GM12878 (cell line): Measurements from ENCODE around the gene AGAP3.

Source experiments
- BHLHE40 ChIP-seq, 2 experiments: fragments of 450-650 bp in 1 of 2; IDR thresholded peaks; 2 replicates each; pipeline ENCODE4 v1.6.1; 2011 to 2017; ENCODE audit warnings: low read depth in 2 of 2, borderline replicate concordance in 1 of 2, improper control_type of control experiment in 1 of 2, low read length in 1 of 2, mild to moderate bottlenecking in 1 of 2
- MXI1 ChIP-seq: fragments of 150-350 bp; IDR thresholded peaks from 2 replicates; pipeline ENCODE4 v1.6.1; 2011; ENCODE audit warnings: low read depth, mild to moderate bottlenecking, inconsistent platforms, low read length, improper control_type of control experiment
- MYC ChIP-seq: IDR thresholded peaks from 2 replicates; pipeline ENCODE4 v1.6.1; 2011; ENCODE audit warnings: mild to moderate bottlenecking, low read length, moderate library complexity, inconsistent platforms; ENCODE audit not compliant: insufficient read depth, insufficient replicate concordance, insufficient read length, severe bottlenecking
- RAD21 ChIP-seq: IDR thresholded peaks from 2 replicates; pipeline ENCODE4 v1.6.1; 2011; ENCODE audit warnings: mild to moderate bottlenecking, low read depth, low read length, moderate library complexity; ENCODE audit not compliant: insufficient read depth
- SIN3A ChIP-seq: IDR thresholded peaks from 2 replicates; pipeline ENCODE4 v1.6.1; 2012; ENCODE audit warnings: low read depth, low read length, improper control_type of control experiment
- ZNF207 ChIP-seq: fragments of 450-650 bp; IDR thresholded peaks from 2 replicates; pipeline ENCODE4 v1.6.1; 2014; ENCODE audit warnings: antibody characterized with exemption, mild to moderate bottlenecking, borderline replicate concordance
- TF ChIP-seq, protein P1 (sequence below), 3 experiments: IDR thresholded peaks in 2 of 3; conservative IDR thresholded peaks in 1 of 3; 2 replicates each; pipeline ENCODE4 v1.5.1; 2011; ENCODE audit warnings: low read depth in 3 of 3, low read length in 3 of 3, mild to moderate bottlenecking in 3 of 3, control low read depth in 2 of 3, moderate library complexity in 2 of 3, inconsistent platforms in 1 of 3, mixed read lengths in 1 of 3; ENCODE audit not compliant: control insufficient read depth in 2 of 3, insufficient read depth in 1 of 3; ENCODE audit errors: extremely low read depth in 1 of 3
- TF ChIP-seq, protein P2 (sequence below): IDR thresholded peaks from 2 replicates; pipeline ENCODE4 v1.6.1; 2012; ENCODE audit warnings: mild to moderate bottlenecking, low read depth, low read length
- TF ChIP-seq, protein P3 (sequence below): fragments of 450-650 bp; formaldehyde crosslinking; IDR thresholded peaks from 2 replicates; pipeline ENCODE4 v1.4.0; 2022; ENCODE audit warnings: mild to moderate bottlenecking, moderate library complexity
- TF ChIP-seq, protein P4 (sequence below): IDR thresholded peaks from 2 replicates; pipeline ENCODE4 v1.6.1; 2012; ENCODE audit warnings: low read length, inconsistent platforms

DNA sequence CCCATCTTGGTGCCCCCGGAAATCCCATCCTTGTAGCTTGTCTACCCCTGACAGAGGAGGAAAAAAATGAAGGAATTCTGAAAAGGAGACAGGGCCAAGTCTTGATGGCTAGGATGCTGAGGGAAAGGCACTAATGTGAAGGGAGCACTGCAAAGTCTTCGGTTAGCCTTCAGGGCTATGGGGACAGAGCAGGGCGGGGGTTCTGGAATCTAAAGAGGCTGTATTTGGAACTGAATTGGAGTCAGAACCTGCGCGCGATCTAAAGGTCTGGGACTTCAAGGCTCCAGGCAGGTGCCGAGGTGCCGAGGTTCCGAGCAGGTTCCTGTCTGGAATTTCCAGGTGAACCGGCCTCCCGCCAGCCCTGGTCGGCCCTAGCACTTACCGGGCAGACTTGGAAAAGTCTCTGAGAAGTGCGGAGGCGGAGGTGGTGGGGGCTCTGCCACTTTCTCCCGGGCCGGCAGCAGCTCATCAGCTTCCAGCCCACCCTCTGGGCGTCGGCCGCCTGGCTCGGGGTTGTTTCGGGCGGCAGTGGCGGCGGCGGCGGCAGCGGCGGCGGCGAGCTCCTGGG is 80.4 kb downstream of the AGAP3 start:
- TF ChIP-seq, protein P1, sequence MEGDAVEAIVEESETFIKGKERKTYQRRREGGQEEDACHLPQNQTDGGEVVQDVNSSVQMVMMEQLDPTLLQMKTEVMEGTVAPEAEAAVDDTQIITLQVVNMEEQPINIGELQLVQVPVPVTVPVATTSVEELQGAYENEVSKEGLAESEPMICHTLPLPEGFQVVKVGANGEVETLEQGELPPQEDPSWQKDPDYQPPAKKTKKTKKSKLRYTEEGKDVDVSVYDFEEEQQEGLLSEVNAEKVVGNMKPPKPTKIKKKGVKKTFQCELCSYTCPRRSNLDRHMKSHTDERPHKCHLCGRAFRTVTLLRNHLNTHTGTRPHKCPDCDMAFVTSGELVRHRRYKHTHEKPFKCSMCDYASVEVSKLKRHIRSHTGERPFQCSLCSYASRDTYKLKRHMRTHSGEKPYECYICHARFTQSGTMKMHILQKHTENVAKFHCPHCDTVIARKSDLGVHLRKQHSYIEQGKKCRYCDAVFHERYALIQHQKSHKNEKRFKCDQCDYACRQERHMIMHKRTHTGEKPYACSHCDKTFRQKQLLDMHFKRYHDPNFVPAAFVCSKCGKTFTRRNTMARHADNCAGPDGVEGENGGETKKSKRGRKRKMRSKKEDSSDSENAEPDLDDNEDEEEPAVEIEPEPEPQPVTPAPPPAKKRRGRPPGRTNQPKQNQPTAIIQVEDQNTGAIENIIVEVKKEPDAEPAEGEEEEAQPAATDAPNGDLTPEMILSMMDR (IDR thresholded peaks at IDR 0.05 in 2 of 3, conservative IDR thresholded peaks at IDR 0.05 in 1 of 3; ENCODE audit: control insufficient read depth in 2 of 3, extremely low read depth in 1 of 3, insufficient read depth in 1 of 3, low read depth in 3 of 3, low read length in 3 of 3) = no peak
- TF ChIP-seq MYC (no peak), MXI1 (no peak), RAD21 (no peak), BHLHE40 (IDR thresholded peaks at IDR 0.05; ENCODE audit: borderline replicate concordance in 1 of 2, low read depth in 2 of 2, low read length in 1 of 2) (no peak), SIN3A (no peak), ZNF207 (no peak)
- TF ChIP-seq, protein P2, sequence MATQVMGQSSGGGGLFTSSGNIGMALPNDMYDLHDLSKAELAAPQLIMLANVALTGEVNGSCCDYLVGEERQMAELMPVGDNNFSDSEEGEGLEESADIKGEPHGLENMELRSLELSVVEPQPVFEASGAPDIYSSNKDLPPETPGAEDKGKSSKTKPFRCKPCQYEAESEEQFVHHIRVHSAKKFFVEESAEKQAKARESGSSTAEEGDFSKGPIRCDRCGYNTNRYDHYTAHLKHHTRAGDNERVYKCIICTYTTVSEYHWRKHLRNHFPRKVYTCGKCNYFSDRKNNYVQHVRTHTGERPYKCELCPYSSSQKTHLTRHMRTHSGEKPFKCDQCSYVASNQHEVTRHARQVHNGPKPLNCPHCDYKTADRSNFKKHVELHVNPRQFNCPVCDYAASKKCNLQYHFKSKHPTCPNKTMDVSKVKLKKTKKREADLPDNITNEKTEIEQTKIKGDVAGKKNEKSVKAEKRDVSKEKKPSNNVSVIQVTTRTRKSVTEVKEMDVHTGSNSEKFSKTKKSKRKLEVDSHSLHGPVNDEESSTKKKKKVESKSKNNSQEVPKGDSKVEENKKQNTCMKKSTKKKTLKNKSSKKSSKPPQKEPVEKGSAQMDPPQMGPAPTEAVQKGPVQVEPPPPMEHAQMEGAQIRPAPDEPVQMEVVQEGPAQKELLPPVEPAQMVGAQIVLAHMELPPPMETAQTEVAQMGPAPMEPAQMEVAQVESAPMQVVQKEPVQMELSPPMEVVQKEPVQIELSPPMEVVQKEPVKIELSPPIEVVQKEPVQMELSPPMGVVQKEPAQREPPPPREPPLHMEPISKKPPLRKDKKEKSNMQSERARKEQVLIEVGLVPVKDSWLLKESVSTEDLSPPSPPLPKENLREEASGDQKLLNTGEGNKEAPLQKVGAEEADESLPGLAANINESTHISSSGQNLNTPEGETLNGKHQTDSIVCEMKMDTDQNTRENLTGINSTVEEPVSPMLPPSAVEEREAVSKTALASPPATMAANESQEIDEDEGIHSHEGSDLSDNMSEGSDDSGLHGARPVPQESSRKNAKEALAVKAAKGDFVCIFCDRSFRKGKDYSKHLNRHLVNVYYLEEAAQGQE = no peak
- TF ChIP-seq, protein P3, sequence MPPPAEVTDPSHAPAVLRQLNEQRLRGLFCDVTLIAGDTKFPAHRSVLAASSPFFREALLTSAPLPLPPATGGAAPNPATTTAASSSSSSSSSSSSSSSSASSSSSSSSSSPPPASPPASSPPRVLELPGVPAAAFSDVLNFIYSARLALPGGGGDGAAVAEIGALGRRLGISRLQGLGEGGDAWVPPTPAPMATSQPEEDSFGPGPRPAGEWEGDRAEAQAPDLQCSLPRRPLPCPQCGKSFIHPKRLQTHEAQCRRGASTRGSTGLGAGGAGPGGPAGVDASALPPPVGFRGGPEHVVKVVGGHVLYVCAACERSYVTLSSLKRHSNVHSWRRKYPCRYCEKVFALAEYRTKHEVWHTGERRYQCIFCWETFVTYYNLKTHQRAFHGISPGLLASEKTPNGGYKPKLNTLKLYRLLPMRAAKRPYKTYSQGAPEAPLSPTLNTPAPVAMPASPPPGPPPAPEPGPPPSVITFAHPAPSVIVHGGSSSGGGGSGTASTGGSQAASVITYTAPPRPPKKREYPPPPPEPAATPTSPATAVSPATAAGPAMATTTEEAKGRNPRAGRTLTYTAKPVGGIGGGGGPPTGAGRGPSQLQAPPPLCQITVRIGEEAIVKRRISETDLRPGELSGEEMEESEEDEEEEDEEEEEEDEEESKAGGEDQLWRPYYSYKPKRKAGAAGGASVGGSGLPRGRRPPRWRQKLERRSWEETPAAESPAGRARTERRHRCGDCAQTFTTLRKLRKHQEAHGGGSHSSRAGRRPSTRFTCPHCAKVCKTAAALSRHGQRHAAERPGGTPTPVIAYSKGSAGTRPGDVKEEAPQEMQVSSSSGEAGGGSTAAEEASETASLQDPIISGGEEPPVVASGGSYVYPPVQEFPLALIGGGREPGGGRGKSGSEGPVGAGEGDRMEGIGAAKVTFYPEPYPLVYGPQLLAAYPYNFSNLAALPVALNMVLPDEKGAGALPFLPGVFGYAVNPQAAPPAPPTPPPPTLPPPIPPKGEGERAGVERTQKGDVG (CRISPR knock-in tag) = no peak
- TF ChIP-seq, protein P4, sequence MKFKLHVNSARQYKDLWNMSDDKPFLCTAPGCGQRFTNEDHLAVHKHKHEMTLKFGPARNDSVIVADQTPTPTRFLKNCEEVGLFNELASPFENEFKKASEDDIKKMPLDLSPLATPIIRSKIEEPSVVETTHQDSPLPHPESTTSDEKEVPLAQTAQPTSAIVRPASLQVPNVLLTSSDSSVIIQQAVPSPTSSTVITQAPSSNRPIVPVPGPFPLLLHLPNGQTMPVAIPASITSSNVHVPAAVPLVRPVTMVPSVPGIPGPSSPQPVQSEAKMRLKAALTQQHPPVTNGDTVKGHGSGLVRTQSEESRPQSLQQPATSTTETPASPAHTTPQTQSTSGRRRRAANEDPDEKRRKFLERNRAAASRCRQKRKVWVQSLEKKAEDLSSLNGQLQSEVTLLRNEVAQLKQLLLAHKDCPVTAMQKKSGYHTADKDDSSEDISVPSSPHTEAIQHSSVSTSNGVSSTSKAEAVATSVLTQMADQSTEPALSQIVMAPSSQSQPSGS = no peak
